Colonic mucosa (tissue), 4 donors: ENCODE data around the gene ADAMTS17. TPM values are rescaled to one million over a fixed set of nuclear protein-coding genes. Genes with fewer than 3 reads are reported as not detected.

Source experiments
- DNase-seq: peaks from one replicate; pipeline ENCODE4 v3.0.0-alpha.2; 2020
- H3K27ac ChIP-seq: fragments of 200-600 bp; one replicate; pipeline ENCODE4 v1.8.0; 2021
- H3K27me3 ChIP-seq: fragments of 200-600 bp; one replicate; pipeline ENCODE4 v1.8.0; 2021
- H3K36me3 ChIP-seq: fragments of 200-600 bp; one replicate; pipeline ENCODE4 v1.8.0; 2021
- H3K4me1 ChIP-seq: fragments of 200-600 bp; one replicate; pipeline ENCODE4 v1.8.0; 2021; ENCODE audit warnings: mild to moderate bottlenecking
- H3K4me3 ChIP-seq: fragments of 200-600 bp; one replicate; pipeline ENCODE4 v1.8.0; 2021
- H3K9ac ChIP-seq, 2 donors: one replicate each; pipeline ENCODE4 v1.7.0; 2013; ENCODE audit warnings: control low read depth in 2 of 2, low read depth in 2 of 2, low read length in 2 of 2
- H3K9me3 ChIP-seq: fragments of 200-600 bp; one replicate; pipeline ENCODE4 v1.8.0; 2021
- intact Hi-C: fragments of 100-400 bp; cut with DNase I; formaldehyde crosslinking; loops from one replicate; pipeline ENCODE4 v1.14.1; 2022
- total RNA-seq, 2 donors: library from RNA; stranded (reverse); fragmentation: NEBNext Ultra II Directional in 1 of 2; extraction: Animal tissue kit (Norgen Biotek cat#: 25700) in 1 of 2; gene quantifications; one replicate each; pipeline ENCODE4 v1.2.1, GENCODE V29; 2021
- TF ChIP-seq, protein P1 (sequence below): fragments of 200-600 bp; IDR thresholded peaks from one replicate; pipeline ENCODE4 v1.8.0; 2022; ENCODE audit warnings: antibody characterized with exemption, mild to moderate bottlenecking
- donor health status: healthy.
- donor health status: DM: no; HTN: no; CAD: no.
- donor health status: DM: no; HTN: no; CAD: no.

The ADAMTS17 gene
- total RNA-seq, 2 donors from 2014 or later: 4.2 to 8.3 TPM

DNA sequence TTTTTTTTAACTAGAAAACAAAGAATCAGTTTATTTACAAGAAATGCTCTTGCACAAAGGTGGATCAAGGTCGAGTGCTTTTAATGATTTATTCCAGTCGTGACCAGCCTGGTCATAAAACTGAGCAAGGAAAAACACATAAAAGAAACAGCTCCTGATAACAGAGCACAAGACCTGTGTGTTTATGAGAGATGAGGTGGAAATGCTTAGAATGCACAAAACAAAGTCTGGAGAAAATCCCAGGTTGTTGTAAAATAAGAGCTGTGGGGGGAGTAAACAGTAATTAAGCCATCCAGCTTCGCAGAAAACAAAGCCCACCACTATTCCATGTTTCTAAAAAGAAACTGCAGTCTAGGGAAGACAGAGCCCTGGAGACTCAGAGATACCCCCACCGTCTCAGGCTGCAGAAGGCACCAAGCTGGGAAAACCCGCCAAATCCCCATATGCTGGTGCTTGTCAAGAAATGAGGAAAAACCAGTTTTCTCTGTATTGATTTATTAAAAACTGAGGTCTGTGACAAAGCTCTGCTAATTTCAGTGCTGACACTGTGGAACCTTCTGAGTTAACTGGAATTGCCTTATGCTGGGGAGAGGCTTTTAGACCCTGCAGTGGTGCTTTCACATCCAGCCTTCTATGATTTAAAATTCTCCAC is 139.3 kb downstream of the ADAMTS17 start:
- no peak overlapping the region for H3K9ac ChIP-seq
- H3K4me3 ChIP-seq: no peak overlapping the region
- intact Hi-C loops: no loop called here
- H3K9me3 ChIP-seq: no peaks in the 10 kb centered on the region
- H3K4me1 ChIP-seq: peaks cover 4% of the 10 kb centered on the region
- H3K27ac ChIP-seq: no peak overlapping the region
- no peaks in the 10 kb centered on the region for H3K36me3 ChIP-seq
- no peaks in the 10 kb centered on the region for H3K27me3 ChIP-seq
- peak; percentile 43 for DNase-seq
- TF ChIP-seq, protein P1, sequence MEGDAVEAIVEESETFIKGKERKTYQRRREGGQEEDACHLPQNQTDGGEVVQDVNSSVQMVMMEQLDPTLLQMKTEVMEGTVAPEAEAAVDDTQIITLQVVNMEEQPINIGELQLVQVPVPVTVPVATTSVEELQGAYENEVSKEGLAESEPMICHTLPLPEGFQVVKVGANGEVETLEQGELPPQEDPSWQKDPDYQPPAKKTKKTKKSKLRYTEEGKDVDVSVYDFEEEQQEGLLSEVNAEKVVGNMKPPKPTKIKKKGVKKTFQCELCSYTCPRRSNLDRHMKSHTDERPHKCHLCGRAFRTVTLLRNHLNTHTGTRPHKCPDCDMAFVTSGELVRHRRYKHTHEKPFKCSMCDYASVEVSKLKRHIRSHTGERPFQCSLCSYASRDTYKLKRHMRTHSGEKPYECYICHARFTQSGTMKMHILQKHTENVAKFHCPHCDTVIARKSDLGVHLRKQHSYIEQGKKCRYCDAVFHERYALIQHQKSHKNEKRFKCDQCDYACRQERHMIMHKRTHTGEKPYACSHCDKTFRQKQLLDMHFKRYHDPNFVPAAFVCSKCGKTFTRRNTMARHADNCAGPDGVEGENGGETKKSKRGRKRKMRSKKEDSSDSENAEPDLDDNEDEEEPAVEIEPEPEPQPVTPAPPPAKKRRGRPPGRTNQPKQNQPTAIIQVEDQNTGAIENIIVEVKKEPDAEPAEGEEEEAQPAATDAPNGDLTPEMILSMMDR: no peak

DNA sequence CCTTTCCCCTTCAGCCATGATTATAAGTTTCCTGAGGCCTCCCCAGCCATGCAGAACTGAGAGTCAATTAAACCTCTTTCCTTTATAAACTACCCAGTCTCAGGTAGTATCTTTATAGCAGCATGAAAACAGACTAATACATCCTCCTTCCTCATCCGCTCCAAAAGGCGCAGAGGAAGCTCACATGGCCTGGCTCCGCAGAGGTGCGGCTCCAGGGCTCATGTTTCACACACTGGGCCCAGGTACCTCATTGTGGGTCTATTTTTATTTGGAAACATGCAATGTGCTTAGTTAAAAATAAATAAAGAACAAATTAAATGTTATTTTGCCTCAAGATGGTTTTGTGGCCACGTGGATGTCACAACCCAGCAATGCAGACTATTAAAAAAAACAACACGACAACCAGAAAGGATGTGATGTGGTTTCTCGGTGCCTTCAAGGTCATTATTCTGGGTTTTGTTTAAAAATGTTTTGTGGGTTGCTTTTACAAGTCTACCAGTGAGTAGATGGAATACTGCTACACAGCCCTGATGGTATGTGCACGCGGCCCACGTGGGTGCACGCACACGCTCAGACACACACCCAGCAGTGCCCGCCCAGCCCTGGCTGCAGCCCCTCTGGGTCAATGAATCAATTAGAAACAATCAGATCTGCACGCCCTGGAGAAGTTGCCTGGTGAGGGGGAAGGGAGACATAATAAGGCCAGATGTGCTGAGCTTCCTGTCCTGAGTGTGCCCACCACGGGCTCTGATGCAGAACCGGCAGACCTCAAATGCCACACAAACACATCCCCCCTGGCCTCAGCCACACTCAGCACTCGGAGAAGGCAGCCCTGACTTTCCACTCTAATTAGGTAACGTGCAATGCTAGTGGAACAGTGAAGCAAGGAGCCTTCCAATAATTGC is 140.1 kb downstream of the ADAMTS17 start:
- intact Hi-C loops: no loop called here
- no peaks in the 10 kb centered on the region for H3K27me3 ChIP-seq
- H3K9ac ChIP-seq: no peak overlapping the region
- no peak overlapping the region for H3K27ac ChIP-seq
- TF ChIP-seq, protein P1: no peak
- H3K4me3 ChIP-seq: no peak overlapping the region
- H3K36me3 ChIP-seq: no peaks in the 10 kb centered on the region
- DNase-seq: no peak
- peaks cover 4% of the 10 kb centered on the region for H3K4me1 ChIP-seq
- no peaks in the 10 kb centered on the region for H3K9me3 ChIP-seq

DNA sequence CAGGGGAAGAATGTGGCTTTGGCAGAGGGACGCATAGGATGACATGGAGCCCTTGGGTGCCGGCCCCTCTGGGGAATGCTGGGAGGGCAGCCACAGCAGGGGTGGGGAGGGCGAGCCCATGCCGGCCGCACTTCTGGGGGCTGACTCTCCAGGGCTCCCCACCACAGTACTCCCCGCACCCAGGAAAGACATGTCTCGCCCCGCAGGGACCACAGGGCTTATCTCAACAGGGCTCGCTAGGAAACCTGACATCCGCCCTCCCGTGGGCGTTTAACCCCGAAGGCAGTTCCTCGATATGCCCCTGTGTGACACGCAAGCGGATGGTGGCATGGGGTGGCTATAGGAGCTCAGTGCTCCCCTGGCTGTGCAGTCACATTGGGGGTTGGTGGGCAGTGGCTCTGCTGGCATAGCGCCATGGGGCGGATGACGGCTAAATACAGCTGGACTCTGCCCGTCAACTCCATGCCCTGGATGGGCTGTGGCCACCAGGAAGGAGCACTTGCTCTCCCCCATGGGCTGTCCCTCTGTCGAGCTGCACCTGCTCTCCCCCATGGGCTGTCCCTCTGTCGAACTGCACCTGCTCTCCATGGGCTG is 141.4 kb downstream of the ADAMTS17 start:
- H3K9me3 ChIP-seq: no peaks in the 10 kb centered on the region
- no peaks in the 10 kb centered on the region for H3K36me3 ChIP-seq
- intact Hi-C loops: no loop called here
- H3K9ac ChIP-seq: no peak overlapping the region
- no peaks in the 10 kb centered on the region for H3K27me3 ChIP-seq
- TF ChIP-seq, protein P1: no peak
- no peak overlapping the region for H3K27ac ChIP-seq
- no peak for DNase-seq
- H3K4me3 ChIP-seq: no peak overlapping the region
- no peaks in the 10 kb centered on the region for H3K4me1 ChIP-seq

DNA sequence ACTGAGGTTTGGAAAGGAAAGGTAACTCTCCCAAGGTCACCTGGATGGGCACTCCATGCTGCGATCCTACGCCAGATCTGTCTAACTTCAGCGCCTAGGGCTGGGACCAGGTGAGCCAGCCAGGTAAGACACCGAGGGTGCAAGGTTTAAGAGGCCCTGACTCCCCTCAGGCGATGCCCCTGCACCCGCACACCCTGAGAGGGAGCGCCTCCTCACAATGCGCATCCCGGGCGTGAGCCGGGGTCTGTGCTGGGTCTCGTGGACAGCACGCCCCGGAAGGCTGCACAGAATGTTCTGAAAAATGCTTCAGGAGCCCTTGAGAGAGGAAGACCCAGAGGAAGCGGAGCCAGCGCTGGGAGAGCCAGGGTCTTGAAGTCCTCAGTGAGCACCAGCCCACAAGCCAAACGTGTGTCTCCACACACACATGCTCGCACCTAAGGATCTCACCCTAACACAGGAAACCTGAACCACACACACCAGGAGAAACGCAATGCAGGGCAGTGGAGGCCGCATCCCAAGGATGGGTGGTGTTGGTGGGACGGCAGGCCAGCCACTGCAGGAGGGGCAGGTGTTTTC is 142.0 kb downstream of the ADAMTS17 start:
- no peak for DNase-seq
- intact Hi-C loops: no loop called here
- TF ChIP-seq, protein P1: no peak

DNA sequence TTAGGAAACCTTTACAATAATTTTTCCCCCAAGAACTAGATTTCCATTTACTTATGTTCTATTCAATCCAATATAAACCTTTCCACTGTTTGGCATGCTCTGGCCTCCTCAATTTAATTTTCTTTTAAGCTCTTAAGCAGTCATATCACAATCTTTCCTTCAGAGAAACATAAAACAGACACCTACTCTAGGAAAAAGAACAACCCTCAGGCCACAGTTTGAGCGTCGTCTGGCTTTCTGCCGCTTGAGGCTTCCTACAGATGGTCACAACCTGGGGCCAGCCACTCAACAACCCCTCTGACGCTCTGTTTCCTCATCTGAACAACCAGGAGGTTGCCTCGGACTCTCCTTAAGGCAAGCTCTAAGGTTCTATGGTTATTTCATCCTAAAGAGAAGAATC is 143.3 kb downstream of the ADAMTS17 start:
- TF ChIP-seq, protein P1: no peak
- no peak overlapping the region for H3K27ac ChIP-seq
- no peaks in the 10 kb centered on the region for H3K27me3 ChIP-seq
- no peak overlapping the region for H3K9ac ChIP-seq
- no peaks in the 10 kb centered on the region for H3K36me3 ChIP-seq
- no peak for DNase-seq
- no peaks in the 10 kb centered on the region for H3K9me3 ChIP-seq
- intact Hi-C loops: no loop called here
- H3K4me1 ChIP-seq: no peaks in the 10 kb centered on the region
- H3K4me3 ChIP-seq: no peak overlapping the region

More for the DNA sequence above, 142.0 kb downstream of the ADAMTS17 start:
- Histone ChIP-seq H3K27me3 (no peaks in the 10 kb centered on the region), H3K9me3 (no peaks in the 10 kb centered on the region), H3K4me1 (no peaks in the 10 kb centered on the region), H3K36me3 (no peaks in the 10 kb centered on the region), H3K4me3 (no peak overlapping the region), H3K9ac (no peak overlapping the region), H3K27ac (no peak overlapping the region)
